Measurements from ENCODE around the gene DMWD.

DMWD gene

DNA sequence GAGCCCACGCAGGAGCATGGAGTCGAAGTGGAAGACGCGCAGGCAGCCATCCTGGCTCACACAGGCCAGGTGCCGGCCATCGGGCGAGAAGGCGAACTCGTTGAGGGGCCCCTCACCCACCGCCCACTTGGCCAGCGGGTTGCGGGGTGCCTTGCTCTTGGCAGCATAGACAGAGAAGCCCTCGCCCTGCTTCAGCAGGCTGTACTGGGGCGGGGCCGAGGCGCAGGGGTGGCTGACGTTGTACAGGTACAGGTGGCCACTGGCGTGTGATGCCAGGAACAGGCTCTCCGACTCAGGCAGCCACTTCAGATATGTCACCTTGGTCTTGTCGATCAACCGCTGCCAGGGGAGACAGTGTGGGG, 6.1 kb downstream of the DMWD start:
- DNase-seq (ENCODE audit: low read depth, low spot score): no peak

DNA sequence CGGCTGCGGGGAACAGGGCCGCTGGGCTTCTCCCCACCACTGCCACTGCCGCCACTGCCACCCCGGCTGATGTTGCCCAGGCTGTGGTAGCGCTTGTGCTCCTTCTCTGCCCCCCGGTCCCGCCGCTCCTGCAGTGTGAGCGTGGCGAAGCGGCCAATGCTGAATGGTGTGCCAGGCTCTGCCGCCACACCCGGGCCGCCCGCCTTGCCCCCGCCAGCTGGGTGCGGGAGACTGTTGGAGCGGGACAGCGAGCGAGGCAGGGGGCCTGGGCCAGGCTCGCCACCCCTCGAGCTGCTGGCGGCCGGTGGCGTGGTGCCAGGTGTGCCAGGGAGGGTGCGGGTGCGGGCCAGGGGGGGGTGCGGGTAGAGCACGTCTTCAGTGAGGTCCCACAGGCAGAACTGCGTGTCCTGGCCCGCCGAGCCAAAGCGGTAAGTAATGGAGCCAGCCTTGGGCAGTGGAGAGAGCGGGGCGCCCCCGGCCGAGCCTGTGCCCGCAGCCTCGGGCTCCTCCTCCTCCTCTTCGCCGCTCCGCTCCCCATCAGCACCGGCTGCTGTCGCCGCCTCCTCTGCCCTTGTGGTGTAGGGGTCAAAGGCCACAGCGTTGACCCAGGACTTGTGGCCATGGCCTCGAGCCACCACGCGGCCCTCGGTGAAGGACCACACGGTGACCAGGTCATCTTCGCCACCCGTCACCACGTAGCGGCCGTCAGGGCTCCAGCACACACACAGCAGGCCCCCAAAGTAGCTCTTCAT, 6.7 kb downstream of the DMWD start:
- no peak for DNase-seq (ENCODE audit: low read depth, low spot score)

DNA sequence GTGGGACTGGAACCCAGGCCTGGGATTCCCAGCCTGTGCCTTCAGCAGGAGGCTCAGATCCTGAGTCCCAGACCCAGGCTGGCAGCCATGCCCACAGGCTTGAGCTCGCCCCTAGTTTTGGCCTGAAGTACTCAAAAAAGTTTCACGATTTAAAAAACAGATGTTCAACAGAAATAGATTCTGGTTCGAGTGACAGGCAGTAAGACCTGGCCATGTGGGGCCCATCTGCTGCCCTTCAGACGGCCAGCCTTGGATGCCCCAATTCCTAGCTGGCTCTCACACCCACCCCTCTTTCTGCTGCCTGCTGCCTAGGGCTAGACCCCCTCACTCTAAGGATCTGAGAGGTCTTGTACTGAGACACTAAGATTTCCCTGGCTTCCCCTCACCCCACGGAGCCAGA, 7.5 kb downstream of the DMWD start:
- no peak for DNase-seq (ENCODE audit: low read depth, low spot score)

DNA sequence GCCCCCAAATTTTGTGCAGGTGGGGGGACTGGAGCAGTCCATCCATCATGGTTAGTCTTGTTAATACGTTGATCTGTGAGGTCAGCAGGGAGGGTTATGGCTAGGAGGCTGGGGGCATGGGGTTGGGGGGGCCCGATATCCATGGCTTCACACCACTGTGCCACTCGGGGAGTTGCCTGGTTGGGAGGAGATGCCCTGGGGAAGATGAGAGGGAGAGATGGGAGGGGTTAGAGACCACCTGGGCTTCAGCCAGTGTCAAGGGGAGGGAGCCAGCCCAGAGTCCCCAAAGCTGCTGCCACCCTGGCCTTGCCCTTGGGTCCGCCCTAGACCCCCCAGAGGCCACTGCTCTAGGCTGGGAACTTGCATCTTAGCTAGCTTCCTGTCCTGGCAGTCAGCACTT, 8.5 kb downstream of the DMWD start:
- no peak for DNase-seq (ENCODE audit: low read depth, low spot score)

DNA sequence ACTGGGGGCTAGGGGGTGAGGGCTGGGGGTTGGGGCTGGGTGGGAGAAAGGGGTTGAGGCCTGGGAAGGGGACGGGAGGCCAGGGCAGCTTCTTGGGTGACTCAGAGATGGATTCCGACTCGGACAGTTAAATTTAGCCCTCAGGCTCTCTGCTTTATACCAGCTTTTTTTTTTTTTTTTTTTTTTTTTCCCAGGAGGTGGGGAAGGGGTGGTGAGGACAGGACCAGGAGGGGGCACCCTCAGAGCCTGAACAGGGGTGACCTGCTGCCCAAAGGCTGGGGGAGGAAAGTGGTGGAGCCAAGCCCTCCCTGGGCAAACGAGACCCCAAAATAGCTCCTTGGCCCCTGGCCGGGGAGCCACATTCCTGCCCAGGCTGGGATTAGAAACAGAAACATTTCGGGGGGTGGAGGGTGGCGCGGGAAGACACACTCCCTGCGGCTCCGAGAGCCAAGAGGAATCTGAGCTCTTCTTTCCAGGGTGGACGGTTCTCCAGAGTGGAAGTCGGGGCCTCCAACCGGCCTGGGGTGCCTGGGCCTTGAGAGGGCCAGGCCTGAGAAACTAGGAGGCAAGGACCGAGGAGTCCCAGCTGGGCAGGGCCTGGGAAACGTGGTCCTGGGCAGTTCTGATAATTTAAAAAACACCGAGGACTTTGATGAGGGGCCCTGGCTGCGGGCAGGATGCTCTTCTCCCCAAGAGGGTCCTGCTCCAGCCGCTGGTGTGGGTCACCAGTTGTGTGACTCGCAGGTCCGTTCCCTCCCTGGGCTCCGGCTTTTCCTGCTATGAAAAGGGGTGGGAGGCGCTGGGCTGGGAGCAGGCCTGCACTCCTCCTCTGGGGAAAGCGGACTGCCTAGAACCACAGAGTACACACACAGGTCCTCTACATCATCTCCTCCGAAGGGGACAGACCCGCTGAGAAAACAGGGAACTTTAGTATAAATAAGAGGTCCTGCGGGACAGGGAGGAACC, 9.5 kb downstream of the DMWD start:
- peak; percentile 66 for DNase-seq (ENCODE audit: low read depth, low spot score)

GRCh38 chr19:45782162-45782691, 10.4 kb downstream of the DMWD start, which contains the start of gene DMPK:
TSS of gene DMPK (minus strand) at chr19:45782490. CDS start at chr19:45782352, 138 bp downstream.
- no peak for DNase-seq (ENCODE audit: low read depth, low spot score)

DNA sequence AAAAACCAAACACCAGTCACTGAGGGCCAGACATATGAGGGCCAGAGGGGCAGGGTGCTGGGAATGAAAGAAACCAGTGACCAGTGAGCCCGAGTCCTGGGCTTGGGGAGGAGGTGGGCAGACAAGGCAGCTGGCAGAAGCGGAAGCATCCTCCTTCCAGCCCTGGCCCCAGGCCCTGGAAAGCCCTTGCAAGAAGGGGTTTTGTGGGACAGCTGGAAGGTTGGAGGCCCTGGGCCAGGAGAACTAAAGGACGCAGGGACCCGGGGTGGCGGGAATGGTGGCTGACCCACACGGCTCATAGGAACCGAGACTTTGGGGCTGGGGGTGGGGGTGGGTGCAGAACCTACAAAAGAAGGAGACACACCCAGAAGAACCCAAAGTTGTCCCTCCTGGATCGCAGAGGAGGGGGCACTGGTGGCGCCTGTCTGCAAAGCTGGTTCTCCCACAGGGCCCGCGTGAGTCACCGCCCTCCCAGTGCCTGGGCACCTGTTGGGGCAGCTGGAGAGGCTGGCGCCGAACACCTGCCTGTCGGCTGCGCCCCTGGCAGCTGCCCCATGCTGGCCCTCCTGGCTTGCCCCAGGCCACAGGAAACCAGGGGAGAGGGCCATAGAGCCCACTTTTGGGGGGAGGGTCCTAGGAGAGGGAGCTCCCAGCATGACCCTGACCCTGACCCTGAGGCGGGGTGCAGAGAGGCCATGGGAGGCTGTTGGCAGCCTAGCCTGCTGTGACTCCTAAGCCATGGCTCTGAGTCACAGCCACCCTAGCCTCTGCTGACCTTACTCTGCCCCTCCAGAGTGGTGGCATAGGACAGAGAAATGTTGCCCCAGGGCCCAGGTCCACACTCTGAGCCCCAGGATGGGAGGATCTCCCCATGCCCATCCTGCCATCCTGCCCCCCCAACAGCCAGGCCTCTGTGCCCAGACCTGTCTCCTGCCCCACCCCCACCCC, 11.2 kb downstream of the DMWD start:
- no peak for DNase-seq (ENCODE audit: low read depth, low spot score)

DNA sequence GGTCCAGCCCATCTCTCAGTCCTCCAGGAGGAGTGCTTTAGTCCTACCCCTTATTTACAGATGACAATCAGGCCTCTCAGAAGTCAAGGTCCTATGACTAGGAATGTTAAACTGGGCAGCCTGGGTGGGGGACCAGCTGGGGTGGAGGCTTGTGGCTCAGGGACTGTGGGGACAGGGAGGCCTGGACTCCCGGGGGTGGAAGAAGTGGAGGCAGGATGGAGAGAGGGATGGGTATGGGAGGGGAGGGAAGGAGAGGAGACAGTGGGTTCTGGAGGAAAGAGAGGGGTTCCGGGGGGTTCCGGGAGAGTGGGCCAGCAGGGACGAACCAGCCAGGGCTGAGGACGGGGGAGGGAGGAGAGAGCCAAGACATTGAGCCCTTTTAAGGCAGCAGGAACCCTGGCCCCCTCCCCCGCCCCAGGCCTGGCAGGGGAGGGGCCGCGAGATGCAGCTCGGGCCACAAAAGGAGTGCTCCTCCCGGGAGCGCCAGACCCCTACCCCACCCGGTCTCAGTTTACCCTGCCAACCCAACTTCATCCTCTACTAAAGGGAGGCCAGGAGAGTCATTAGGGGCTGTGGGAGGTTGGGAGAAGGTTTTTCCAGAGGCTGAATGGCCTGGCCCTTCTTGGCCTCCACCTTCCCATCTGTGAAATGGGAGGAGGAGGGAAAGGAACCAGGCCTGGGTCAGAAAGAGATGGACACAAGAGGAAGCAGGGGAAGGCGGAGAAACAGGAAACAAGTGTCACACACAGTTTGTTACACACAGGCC, 12.0 kb downstream of the DMWD start:
- DNase-seq (ENCODE audit: low read depth, low spot score): no peak

DNA sequence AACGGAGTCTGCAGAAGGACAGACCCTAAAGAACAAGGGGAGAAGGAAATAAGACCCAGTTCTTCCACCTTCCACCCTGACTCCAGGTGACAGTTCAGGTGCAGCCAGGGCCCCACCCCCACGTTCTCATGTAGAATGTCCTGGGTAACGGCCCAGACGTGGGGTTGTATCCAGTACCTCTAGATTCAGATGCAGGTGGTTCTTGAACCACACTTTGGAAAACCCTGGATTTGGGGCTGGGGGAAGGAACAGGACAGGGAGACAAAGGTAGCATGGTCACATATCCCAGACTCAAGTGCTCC, 12.5 kb downstream of the DMWD start:
- no peak for DNase-seq (ENCODE audit: low read depth, low spot score)

DNA sequence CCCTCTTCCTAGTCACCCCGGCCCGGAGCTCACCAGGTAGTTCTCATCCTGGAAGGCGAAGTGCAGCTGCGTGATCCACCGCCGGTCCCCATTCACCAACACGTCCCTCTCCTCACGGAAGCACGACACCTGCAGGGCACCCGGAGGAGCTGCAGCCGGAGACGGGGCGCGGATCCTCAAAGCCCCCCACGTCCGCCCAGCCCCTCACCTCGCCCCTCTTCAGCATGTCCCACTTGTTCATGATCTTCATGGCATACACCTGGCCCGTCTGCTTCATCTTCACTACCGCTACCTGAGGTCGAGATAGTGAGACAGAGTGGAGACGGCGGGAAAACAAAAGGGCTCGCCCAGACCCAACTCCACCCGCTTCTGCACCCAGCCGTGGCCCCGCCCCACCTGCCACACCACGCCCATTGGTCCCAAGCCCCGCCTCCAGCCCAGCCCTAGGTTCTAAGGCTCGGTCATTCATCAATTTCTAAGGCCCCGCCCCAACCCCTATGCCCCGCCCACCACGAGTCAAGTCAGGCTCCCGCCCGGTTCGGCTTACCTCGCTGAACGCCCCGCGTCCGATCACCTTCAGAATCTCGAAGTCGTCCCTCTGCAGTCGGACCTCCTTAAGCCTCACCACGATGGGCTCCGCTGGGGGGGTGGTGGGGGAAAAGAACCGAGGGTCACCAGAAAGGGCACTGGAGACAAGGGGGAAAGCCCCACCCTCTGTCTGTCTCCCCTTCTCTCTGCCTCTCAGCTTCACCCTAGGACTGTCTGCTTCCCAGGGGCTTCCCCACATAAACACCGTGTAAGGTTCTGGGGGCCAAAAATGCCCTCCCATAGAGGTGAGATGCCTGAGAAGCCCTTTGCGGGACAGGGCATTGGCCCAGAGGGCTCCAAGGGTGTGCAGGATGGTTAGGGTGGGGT, 13.2 kb downstream of the DMWD start:
- peak; percentile 85 for DNase-seq (ENCODE audit: low read depth, low spot score)

- no peak for DNase-seq (ENCODE audit: low read depth, low spot score)
Measured at GRCh38 chr19:45778010-45778661, 14.5 kb downstream of the DMWD start.

DNA sequence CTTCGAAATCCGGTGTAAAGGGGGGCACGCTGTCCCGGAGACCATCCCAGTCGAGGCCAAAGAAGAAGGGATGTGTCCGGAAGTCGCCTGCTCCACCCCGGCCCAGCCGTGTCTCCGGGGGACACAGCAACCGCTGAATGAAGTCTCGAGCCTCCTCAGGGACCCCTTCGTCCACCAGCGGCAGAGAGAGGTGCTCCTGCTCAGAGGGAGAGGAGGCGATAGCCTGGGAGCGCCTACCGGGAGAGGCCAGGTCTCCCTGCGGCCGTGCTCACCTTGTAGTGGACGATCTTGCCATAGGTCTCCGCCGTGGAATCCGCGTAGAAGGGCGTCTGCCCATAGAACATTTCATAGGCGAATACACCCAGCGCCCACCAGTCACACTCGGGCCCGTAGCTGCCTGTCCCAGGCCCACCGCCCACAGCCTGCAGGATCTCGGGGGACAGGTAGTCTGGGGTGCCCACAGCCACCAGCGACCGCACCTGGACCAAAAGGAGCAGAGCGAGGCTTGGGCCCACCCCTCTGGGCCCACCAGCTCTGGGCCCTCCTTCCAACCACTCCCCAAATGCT, 15.2 kb downstream of the DMWD start:
- DNase-seq (ENCODE audit: low read depth, low spot score): no peak

- no peak for DNase-seq (ENCODE audit: low read depth, low spot score)
Measured at GRCh38 chr19:45774765-45775164, 17.9 kb downstream of the DMWD start.

GRCh38 chr19:45773384-45773783, 19.3 kb downstream of the DMWD start:
- no peak for DNase-seq (ENCODE audit: low read depth, low spot score)

GRCh38 chr19:45772912-45773311, 19.7 kb downstream of the DMWD start:
- no peak for DNase-seq (ENCODE audit: low read depth, low spot score)

DNA sequence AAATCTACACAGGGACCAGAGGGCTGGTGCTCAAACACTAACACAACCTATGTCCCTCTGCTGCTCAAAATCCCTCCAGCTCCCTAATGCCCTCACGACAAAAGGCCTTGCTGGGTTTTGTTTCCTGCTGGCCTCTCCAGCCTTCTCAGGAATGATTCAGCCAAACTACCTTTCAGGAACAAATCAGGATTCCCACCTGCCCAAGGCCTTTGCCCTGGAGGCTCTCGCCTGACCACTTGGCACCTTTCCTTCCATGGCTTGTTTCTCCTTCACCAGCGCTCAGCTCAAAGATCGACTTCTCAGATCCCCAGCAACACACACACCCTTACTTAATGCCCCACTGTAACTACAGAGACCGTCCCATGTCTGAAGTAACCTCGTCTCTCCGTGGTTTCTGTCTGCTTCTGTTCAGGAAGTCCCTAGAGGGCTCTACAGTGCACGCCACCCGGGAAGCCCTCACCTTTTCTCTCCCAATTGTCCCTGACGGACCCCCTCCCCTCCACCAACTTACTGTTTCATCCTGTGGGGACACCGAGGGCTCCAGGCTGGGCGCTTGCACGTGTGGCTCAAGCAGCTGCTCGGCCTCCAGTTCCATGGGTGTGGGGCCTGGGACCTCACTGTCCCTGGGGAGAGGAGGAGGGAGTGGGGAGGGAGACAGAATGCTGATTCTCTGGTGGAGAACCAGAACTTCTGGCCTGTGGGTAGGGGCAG, 20.4 kb downstream of the DMWD start:
- DNase-seq (ENCODE audit: low read depth, low spot score): no peak

- DNase-seq (ENCODE audit: low read depth, low spot score): no peak
Measured at GRCh38 chr19:45771311-45771933, 21.2 kb downstream of the DMWD start.
